GM18907 (cell line): ENCODE results near the gene TPO.

ENCODE experiments used
- ATAC-seq: cut with Tn5 transposase; IDR thresholded peaks from one replicate; pipeline ENCODE4 v1.9.1; 2021; ENCODE audit warnings: mild to moderate bottlenecking, moderate library complexity; ENCODE audit not compliant: unreplicated experiment

The TPO gene

DNA sequence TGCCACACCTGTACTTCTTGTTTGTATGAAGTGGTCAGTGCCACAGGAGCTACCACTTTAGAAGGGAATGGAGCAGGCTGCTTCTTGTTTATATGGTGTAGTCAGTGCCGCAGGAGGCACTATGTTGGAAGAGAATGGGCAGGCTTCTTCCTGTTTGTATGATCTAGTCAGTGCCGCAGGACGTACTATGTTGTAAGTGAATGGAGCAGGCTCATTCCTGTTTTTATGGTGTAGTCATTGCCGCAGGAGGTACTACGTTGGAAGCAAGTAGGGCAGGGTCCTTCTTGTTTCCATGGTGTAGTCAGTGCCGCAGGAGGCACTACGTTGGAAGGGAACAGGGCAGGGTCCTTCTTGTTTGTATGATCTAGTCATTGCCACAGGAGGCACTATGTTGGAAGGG, 27.3 kb downstream of the TPO start:
- ATAC-seq: no peak

GRCh38 chr2:1446301-1446700, 33.0 kb downstream of the TPO start:
- ATAC-seq: no peak

GRCh38 chr2:1448009-1448408, 34.7 kb downstream of the TPO start:
- no peak for ATAC-seq

DNA sequence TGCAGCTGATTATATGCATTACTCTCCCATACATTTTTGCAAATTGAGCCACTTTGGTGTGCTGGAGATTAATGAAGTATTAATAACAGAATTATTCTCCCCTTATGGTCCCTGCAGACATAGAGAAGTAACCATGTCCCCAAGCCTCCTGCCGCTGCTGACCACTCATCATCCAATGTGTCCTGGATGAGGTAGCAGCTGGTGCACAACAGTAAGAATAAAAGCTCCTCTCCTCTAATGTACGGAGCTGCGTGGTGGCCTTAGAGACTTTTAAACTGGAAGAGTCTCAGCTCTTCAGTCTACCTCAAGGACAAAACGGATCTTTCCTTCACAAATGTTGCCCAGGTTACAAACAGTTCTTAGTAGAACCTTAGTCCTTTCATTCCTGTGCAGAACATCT, 37.7 kb downstream of the TPO start:
- ATAC-seq: no peak

- no peak for ATAC-seq
Observed at GRCh38 chr2:1451422-1451821, 38.2 kb downstream of the TPO start.

- ATAC-seq: no peak
Observed at GRCh38 chr2:1453561-1453960, 40.3 kb downstream of the TPO start.

DNA sequence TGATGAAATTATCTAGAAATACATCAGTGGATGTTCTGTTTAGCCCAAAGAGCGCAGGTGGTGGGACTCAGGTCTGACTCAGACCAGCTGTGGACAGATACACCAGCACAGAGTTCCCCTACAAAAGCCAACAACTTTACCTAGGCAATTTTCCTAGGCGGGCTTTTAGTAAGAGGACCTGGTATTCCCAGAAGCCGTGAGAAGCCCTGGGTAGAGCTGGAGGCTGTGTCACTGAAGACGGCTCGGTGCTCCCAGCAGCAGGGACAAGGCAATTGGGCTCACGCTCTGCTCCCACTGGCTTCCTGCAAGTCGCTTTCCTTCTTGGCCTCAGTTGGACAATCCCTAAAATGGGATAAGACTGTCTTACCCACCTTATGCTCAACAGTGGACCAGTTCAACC, 41.1 kb downstream of the TPO start:
- no peak for ATAC-seq

GRCh38 chr2:1455466-1455865, 42.2 kb downstream of the TPO start:
- peak; percentile 9 for ATAC-seq

GRCh38 chr2:1458432-1458831, 45.2 kb downstream of the TPO start:
- no peak for ATAC-seq

GRCh38 chr2:1459727-1460126, 46.5 kb downstream of the TPO start:
- ATAC-seq: no peak

DNA sequence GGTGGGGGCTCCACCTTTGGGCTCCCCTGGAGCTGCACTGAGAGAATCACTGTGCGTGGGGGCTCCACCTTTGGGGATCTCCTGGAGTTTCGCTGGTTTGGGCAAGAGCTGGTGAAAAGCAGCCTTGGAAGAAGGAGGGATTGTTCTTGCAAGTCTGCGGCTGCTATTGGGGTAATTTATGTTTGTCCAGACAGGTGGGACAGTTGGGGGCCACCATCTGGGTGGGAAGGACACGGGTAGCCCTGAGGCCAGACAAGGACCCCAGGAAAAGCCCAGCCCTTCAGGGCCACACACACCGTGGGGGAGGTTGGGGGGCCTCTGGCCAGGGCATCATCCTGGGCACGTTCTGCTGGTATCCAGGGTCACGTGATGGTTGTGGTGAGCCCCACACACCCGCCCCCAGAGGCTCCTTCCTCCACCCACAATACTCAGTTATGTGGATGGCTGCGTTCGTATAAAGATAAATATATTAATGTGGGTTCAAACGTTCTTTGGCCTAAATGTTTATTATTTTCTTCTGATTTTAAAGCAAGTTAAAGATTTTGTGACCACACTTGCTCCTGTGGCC, 47.7 kb downstream of the TPO start:
- no peak for ATAC-seq

GRCh38 chr2:1461507-1462390, 48.5 kb downstream of the TPO start:
- no peak for ATAC-seq

- no peak for ATAC-seq
Observed at GRCh38 chr2:1462994-1463393, 49.7 kb downstream of the TPO start.

- ATAC-seq: no peak
Observed at GRCh38 chr2:1472350-1472749, 59.1 kb downstream of the TPO start.

DNA sequence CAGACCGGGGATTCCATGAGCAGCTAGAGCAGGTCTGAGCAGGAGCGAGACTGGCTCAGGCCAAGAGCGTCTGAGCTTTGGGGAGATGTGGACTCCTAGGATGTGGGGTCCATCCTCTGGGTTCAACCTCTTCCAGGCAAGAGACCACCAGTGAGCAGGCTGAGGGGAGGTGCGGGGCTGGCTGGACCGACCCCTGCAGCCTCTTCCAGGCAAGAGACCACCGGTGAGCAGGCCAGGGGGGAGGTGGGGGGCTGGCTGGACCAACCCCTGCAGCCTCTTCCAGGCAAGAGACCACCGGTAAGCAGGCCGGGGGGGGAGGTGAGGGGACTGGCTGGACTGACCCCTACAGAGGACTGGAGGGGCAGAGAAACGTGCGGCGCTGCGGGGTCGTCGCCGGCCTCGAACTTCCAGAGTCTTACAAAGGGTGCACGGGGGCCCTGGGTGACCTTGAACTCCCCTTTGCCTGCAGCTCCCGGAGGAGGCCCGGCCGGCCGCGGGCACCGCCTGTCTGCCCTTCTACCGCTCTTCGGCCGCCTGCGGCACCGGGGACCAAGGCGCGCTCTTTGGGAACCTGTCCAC, 63.4 kb downstream of the TPO start:
- ATAC-seq: no peak

- no peak for ATAC-seq
Observed at GRCh38 chr2:1477196-1478040, 64.2 kb downstream of the TPO start.

- no peak for ATAC-seq
Observed at GRCh38 chr2:1478311-1479305, 65.3 kb downstream of the TPO start.

DNA sequence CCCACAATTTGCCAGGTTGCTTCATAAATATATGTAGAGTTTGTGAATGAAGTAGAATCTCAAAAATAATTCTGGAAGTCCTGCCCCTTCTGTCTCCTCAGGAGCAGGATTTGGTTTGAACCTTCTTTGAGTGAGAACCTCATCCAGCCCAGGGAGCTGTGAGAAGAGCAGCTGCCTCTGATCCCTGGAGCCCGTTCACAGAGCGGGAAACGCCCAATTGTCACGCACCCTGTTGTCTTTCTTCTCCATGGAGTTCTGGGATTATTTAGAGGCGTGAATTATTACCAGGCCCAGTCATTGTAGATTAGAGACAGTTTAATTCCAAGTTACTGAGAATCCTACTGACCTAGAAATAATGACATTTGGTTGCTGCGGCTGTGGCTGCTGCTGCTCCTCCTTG, 66.1 kb downstream of the TPO start:
- no peak for ATAC-seq

DNA sequence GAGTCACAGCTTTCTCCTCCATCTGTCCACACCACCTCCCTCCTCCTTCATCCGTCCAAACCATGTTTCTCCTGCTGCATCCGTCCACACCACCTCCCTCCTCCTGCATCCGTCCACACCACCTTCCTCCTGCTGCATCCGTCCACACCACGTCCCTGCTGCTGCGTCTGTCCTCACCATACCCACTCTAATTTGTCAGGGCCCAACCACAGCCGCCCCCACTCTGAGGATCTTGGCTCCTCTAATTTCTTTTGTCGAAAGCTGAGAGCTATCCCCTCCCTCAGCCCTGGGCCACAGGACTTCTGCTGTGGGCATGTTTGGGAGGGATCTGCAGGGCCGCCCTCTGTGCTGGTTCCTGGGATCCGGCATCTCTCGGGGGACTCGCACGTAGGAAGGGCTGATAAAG, 67.4 kb downstream of the TPO start:
- no peak for ATAC-seq
